Activated T-cell treated with anti-CD3 and anti-CD28 coated beads for 1 hour (primary cell): ENCODE measurements around the gene ASPSCR1.

Source experiments
- DNase-seq: peaks from one replicate; pipeline ENCODE4 v3.0.0-alpha.2; 2020; ENCODE audit warnings: low read depth

The ASPSCR1 gene

DNA sequence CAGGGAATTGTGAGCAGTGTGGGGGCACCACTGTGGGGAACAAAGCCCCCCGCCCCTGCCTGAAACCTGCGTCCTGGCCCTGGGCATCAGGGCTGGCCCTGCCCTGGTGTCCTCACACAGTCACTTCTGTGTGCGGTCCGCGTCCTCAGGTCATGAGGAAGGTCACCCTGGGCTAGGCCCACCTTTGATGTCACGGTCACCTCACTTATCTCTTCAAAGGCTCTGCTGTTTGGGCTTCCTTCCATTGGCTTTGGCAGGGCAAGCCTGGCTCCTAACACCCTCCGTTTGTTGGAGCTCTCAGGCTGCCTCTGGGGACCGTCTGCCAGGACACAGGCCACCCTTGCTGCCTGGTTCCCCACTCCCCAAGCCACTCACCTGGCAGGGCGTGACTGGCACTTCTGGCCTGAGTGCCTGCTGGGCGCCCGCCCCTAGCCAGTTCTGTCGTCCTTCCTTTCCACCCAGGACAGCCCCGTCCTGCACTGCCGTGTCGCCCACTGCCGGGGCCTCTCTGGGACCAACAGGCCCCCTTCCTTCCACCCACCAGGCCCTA lies 36.4 kb downstream of the ASPSCR1 start:
- no peak for DNase-seq

DNA sequence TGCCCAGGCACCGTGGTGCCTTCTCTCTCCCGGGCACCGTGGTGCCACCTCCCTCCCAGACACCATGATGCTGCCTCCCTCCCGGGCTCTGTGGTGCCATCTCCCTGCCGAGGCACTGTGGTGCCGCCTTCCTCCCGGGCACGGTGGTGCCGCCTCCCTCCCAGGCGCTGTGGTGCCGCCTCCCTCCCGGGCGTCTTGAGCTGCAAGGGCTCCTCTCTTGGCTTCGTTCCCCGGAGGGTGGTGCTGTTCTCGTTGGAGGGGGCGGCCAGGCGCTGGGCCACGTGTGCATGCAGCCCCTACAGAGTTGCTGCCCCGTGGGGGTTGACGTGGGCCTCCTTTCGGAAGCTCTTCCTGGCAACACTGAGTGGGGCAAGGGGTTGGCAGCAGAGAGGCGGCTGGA lies 37.0 kb downstream of the ASPSCR1 start:
- no peak for DNase-seq

- DNase-seq: no peak
These were observed 37.5 kb downstream of the ASPSCR1 start for GRCh38 chr17:82014971-82015310.

DNA sequence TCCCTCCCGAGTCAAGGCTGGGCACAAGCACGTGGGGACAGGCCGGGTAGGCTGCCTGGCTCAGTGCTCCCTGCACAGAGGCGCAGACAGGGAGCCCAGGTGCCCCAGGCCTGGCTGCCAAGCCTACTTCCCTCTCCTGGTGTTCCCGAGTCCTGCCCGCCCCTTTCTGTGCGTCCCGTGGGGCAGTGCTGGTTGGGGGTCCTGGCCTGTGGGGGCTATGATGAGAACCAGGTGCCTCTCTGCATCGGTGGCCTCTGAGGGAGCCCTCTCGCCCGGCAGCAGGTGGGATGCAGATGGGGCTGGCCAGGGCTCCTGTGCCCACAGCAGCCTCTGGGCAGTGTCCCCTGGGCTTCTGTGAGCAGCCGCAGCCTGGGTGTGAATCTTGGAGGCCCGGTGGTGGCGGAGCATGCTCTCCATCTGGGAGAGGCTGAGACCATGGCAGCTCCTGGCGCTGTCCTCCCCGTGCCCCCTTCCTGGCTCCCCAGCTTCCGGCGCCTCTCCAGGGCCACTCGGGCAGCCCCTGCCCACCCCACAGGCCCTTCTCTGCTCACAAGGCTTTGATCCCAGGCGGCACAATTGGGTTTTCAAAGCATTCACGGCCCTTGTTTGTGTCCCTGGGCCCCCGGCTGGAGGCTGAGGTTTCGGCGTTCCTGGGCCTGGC lies 38.0 kb downstream of the ASPSCR1 start:
- no peak for DNase-seq

GRCh38 chr17:82016061-82016874 lies 38.8 kb downstream of the ASPSCR1 start:
- no peak for DNase-seq

DNA sequence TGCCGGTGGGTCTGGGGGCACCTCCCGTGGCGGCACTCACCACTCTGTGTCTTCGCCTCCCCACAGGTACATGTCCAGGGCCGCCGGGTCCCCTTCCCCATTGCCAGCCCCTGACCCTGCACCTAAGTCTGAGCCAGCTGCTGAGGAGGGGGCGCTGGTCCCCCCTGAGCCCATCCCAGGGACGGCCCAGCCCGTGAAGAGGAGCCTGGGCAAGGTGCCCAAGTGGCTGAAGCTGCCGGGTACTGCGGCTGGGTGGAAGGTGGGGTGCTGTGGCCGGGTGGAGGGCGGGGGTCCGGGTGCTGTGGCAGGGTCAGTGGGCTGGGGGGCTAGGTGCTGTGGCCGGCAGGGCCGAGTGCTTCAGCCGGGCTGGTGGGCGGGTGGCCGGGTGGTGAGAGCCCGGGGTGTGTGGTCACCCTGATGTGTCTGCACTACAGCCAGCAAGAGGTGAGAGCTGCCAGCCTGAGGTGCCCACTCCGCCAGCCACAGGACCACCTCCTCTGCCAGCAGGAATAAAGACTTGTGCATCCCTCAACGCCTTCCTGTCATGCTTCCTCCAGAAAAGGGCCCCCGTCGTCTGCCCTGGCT lies 39.5 kb downstream of the ASPSCR1 start:
- DNase-seq: no peak

DNA sequence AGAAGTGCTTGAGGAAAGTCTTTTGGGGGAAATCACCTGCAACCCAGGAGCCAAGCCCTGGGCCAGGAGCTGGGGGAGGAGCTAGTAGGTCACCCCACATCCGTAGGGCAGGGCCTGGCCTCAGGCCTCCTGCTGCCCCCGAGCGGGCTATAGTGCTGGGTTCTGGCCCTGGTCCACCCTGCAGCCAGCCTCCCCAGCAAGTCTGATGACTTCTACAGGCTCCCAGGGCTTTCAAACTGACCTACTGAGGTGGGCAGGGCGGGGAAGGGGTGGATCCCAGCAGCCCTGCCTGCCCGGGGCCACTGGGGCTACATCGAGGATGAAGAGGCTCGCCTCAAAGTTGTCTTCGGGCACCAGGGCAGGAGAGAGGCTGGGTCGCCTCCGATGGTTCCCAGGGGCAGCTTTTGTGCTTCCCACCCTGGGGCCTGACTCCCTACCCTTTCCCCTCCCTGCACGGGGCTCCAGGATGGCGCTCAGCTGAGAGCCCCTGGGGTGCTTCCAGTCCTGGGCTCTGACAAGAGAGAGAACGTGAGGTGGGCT lies 40.3 kb downstream of the ASPSCR1 start:
- DNase-seq: no peak

GRCh38 chr17:82018152-82018988 lies 40.9 kb downstream of the ASPSCR1 start:
- DNase-seq: no peak

DNA sequence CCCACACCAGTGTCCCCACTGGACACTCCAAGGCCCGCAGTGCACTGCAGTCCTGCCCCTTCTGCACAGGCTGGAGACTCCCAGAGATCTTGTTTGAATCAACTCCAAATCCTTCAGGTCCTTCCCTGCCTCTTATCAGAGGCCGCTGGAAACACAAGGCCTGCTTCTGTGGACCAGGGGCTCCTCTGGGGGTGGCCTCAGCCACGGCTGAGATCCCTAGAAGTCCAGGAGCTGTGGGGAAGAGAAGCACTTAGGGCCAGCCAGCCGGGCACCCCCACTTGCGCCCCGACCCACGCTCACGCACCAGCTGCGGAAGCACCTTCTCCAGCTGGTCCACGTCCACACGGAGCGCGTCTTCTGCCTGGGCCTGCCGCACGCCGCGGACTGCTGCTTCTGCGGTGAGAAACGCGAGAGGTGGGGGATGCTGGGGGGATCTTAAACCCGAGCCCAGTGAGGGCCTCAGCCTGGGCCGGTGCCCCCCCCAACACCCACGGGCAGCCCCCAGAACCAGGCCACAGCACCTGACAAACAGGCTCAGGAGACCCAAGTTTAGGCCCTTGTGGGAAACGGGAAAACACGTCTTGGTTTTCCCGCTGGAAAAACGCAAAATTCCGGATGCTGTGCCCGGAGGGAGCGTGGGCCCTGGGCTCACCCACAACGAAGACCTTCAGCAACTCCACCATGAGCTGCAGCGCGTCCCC lies 41.7 kb downstream of the ASPSCR1 start:
- DNase-seq: no peak

GRCh38 chr17:82019690-82020571 lies 42.5 kb downstream of the ASPSCR1 start:
- DNase-seq: peak; percentile 53

- DNase-seq: no peak
These were observed 43.2 kb downstream of the ASPSCR1 start for GRCh38 chr17:82020572-82021106.

GRCh38 chr17:82021107-82021899 lies 43.9 kb downstream of the ASPSCR1 start:
- DNase-seq: peak; percentile 38

DNA sequence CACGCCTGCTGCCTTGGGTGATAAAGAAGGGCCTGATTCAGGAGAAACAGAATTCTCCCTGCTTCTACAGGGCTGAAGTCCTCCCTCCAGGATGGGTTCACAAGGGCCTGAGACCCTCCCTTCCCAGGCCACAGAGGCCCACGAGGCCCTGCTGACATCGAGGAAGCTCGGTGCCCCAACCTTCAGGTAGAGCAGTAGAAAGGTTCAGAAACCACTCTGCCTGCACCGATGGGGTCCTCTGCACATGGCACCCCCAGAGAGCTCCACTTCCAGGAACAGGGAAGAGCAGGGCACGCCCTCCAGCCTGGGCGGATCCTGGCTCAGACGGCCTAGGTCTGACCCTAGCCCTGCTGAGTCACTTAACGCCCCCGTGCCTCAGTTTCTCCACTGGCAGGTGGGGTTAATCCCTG lies 44.5 kb downstream of the ASPSCR1 start:
- DNase-seq: no peak

DNA sequence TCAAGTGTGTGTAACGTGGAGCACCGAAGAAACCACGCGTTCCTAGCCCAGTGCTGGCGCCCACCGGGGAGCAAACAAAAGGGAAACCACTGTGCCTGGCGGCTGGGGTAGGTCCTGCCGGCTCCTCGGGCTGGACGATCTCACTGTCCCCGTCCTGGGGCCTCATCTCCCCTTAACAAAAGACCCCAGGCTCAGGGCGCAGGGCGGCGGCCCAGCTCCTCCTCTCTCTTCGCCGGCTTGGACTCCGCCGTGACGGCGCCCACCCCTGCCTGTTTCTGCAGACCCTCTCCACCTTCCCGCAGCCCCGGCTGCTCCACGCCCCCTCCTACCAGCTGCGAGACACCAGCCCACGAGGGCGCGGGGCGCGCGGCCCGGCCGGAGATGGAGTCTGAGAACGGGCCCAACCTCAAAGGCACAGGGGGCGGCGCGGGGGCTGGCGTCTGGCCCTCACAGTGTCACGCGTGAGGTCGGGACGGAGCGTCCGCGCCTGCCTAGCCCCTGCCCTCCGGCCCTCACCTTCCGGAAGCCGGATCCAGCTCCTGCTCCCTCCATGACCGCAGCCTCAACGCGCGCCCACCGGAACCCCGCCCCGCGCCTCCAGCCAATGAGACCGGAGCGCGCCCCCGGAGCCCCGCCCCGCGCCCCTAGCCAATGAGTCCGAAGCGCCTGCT lies 45.0 kb downstream of the ASPSCR1 start, which contains the start of gene CENPX:
Gene CENPX (minus strand): TSS at position 569 of the 671 bp plus-strand sequence. CDS start 17 bp downstream, at position 552.
- no peak for DNase-seq

GRCh38 chr17:82022981-82023446 lies 45.6 kb downstream of the ASPSCR1 start, which contains the start of gene LRRC45:
Gene LRRC45, plus strand, starts transcription at chr17:82023305. Its CDS starts 339 bp downstream, at chr17:82023644.
- peak; percentile 99 for DNase-seq

DNA sequence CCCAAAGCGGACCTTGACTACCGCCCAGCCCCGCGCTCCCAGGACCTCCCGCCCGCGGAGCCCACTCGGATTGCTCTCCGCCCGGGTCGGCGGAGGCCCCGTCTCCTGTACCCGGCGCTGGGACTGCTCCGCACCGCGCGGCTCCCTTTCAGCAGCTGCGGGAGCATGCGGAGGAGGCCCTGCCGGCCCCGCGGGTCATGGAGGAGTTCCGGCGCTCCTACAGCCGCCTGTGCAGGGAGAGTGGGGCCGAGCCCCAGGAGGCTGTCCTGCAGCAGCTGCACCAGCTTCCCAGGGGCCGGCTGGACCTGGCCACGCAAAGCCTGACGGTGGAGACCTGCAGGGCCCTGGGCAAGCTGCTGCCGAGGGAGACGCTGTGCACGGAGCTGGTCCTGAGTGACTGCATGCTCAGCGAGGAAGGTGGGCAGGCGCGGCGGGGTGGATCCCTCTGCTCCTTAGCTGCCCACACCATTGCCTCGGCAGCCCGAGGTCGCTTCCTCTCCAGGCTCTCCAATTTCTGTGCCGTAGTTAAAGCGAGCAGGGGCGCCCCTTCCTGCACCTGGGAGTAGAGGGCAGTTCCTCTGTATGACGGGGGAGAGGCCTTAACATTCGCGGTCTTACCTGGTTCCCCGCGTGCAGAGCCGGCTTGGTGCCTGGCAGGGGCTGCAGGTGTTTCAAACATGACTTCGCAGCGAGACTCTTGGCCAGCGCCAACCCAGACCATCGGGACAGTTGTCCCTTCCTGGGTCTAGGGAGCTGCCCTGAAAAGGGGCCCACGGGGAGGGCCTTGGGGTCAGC lies 46.2 kb downstream of the ASPSCR1 start:
- DNase-seq: no peak

GRCh38 chr17:82024859-82025258 lies 47.4 kb downstream of the ASPSCR1 start:
- no peak for DNase-seq
